Measurements from ENCODE around the gene ARHGAP10. TPM values are rescaled to one million over a fixed set of nuclear protein-coding genes. Genes with fewer than 3 reads are reported as not detected.

Gene ARHGAP10
- total RNA-seq, 2 experiments from 2014 or later = 3.6 to 3.8 TPM

- Mint-ChIP-seq H3K4me3 (no peak overlapping the region), H3K36me3 (ENCODE audit: low read depth) (no peaks in the 10 kb centered on the region), H3K4me1 (ENCODE audit: low read depth) (peaks cover 13% of the 10 kb centered on the region), H3K27ac (no peak overlapping the region), H3K9me3 (no peaks in the 10 kb centered on the region), H3K27me3 (ENCODE audit: low read depth) (no peaks in the 10 kb centered on the region)
- DNase-seq = no peak
- intact Hi-C loops (cut with micrococcal nuclease) = no loop called here
- CTCF ChIA-PET = no interaction called here
Observed at GRCh38 chr4:147836807-147837206, 104.9 kb downstream of the ARHGAP10 start.

- H3K27ac Mint-ChIP-seq = no peak overlapping the region
- DNase-seq = no peak
- H3K27me3 Mint-ChIP-seq (ENCODE audit: low read depth) = no peaks in the 10 kb centered on the region
- H3K36me3 Mint-ChIP-seq (ENCODE audit: low read depth) = no peaks in the 10 kb centered on the region
- H3K4me3 Mint-ChIP-seq = no peak overlapping the region
- intact Hi-C loops (cut with micrococcal nuclease) = no loop called here
- no peaks in the 10 kb centered on the region for H3K9me3 Mint-ChIP-seq
- CTCF ChIA-PET = no interaction called here
- peaks cover 13% of the 10 kb centered on the region for H3K4me1 Mint-ChIP-seq (ENCODE audit: low read depth)
Observed at GRCh38 chr4:147837435-147837834, 105.5 kb downstream of the ARHGAP10 start.

GRCh38 chr4:147837854-147838253, 106.0 kb downstream of the ARHGAP10 start:
- Mint-ChIP-seq H3K27ac (no peak overlapping the region), H3K27me3 (ENCODE audit: low read depth) (no peaks in the 10 kb centered on the region), H3K36me3 (ENCODE audit: low read depth) (no peaks in the 10 kb centered on the region), H3K9me3 (no peaks in the 10 kb centered on the region), H3K4me3 (no peak overlapping the region), H3K4me1 (ENCODE audit: low read depth) (peaks cover 13% of the 10 kb centered on the region)
- CTCF ChIA-PET = interaction anchor here (1.1 kb wide), 1 partner anchor 27 kb away, joined by 3 read pairs; no protein-coding TSS in a partner anchor
- intact Hi-C loops (cut with micrococcal nuclease) = no loop called here
- DNase-seq = no peak

- H3K4me1 Mint-ChIP-seq (ENCODE audit: low read depth) = peaks cover 5% of the 10 kb centered on the region
- no peaks in the 10 kb centered on the region for H3K36me3 Mint-ChIP-seq (ENCODE audit: low read depth)
- CTCF ChIA-PET = interaction anchor here (0.6 to 1.1 kb wide), 3 partner anchors 26 to 127 kb away, joined by 3 to 5 read pairs (median 3); no protein-coding TSS in a partner anchor
- no peak overlapping the region for H3K4me3 Mint-ChIP-seq
- no peaks in the 10 kb centered on the region for H3K27me3 Mint-ChIP-seq (ENCODE audit: low read depth)
- intact Hi-C loops (cut with micrococcal nuclease) = no loop called here
- DNase-seq = no peak
- no peaks in the 10 kb centered on the region for H3K9me3 Mint-ChIP-seq
- H3K27ac Mint-ChIP-seq = no peak overlapping the region
Observed at GRCh38 chr4:147839200-147839599, 107.3 kb downstream of the ARHGAP10 start.

GRCh38 chr4:147839663-147840062, 107.8 kb downstream of the ARHGAP10 start:
- no peaks in the 10 kb centered on the region for H3K9me3 Mint-ChIP-seq
- H3K27me3 Mint-ChIP-seq (ENCODE audit: low read depth) = no peaks in the 10 kb centered on the region
- CTCF ChIA-PET = interaction anchor here (0.6 to 1.1 kb wide), 2 partner anchors 27 to 128 kb away, joined by 3 to 5 read pairs; no protein-coding TSS in a partner anchor
- no peak for DNase-seq
- H3K27ac Mint-ChIP-seq = no peak overlapping the region
- H3K4me1 Mint-ChIP-seq (ENCODE audit: low read depth) = peaks cover 5% of the 10 kb centered on the region
- intact Hi-C loops (cut with micrococcal nuclease) = no loop called here
- H3K4me3 Mint-ChIP-seq = no peak overlapping the region
- no peaks in the 10 kb centered on the region for H3K36me3 Mint-ChIP-seq (ENCODE audit: low read depth)

- no peaks in the 10 kb centered on the region for H3K9me3 Mint-ChIP-seq
- H3K27me3 Mint-ChIP-seq (ENCODE audit: low read depth) = no peaks in the 10 kb centered on the region
- no peaks in the 10 kb centered on the region for H3K36me3 Mint-ChIP-seq (ENCODE audit: low read depth)
- no peak for DNase-seq
- CTCF ChIA-PET = interaction anchor here (0.6 to 1.9 kb wide), 3 partner anchors 26 to 207 kb away, joined by 3 to 6 read pairs (median 3); no protein-coding TSS in a partner anchor
- H3K4me1 Mint-ChIP-seq (ENCODE audit: low read depth) = peaks cover 5% of the 10 kb centered on the region
- intact Hi-C loops (cut with micrococcal nuclease) = no loop called here
- H3K27ac Mint-ChIP-seq = no peak overlapping the region
- H3K4me3 Mint-ChIP-seq = no peak overlapping the region
Observed at GRCh38 chr4:147840838-147841738, 109.2 kb downstream of the ARHGAP10 start.

GRCh38 chr4:147842573-147842972, 110.7 kb downstream of the ARHGAP10 start:
- H3K4me1 Mint-ChIP-seq (ENCODE audit: low read depth) = no peaks in the 10 kb centered on the region
- no peaks in the 10 kb centered on the region for H3K36me3 Mint-ChIP-seq (ENCODE audit: low read depth)
- H3K27ac Mint-ChIP-seq = no peak overlapping the region
- CTCF ChIA-PET = interaction anchor here (1.9 kb wide), 1 partner anchor 24 kb away, joined by 6 read pairs; no protein-coding TSS in a partner anchor
- intact Hi-C loops (cut with micrococcal nuclease) = no loop called here
- no peaks in the 10 kb centered on the region for H3K9me3 Mint-ChIP-seq
- H3K4me3 Mint-ChIP-seq = no peak overlapping the region
- no peaks in the 10 kb centered on the region for H3K27me3 Mint-ChIP-seq (ENCODE audit: low read depth)
- no peak for DNase-seq

GRCh38 chr4:147843162-147843561, 111.3 kb downstream of the ARHGAP10 start:
- Mint-ChIP-seq H3K4me3 (no peak overlapping the region), H3K4me1 (ENCODE audit: low read depth) (no peaks in the 10 kb centered on the region), H3K9me3 (no peaks in the 10 kb centered on the region), H3K36me3 (ENCODE audit: low read depth) (no peaks in the 10 kb centered on the region), H3K27me3 (ENCODE audit: low read depth) (no peaks in the 10 kb centered on the region), H3K27ac (no peak overlapping the region)
- peak; percentile 21 for DNase-seq
- CTCF ChIA-PET = interaction anchor here (0.7 to 1.9 kb wide), 2 partner anchors 24 to 134 kb away, joined by 3 to 6 read pairs; no protein-coding TSS in a partner anchor
- intact Hi-C loops (cut with micrococcal nuclease) = no loop called here

- no peaks in the 10 kb centered on the region for H3K27me3 Mint-ChIP-seq (ENCODE audit: low read depth)
- intact Hi-C loops (cut with micrococcal nuclease) = no loop called here
- CTCF ChIA-PET = interaction anchor here (1.6 kb wide), 1 partner anchor 22 kb away, joined by 10 read pairs; no protein-coding TSS in a partner anchor
- no peak overlapping the region for H3K27ac Mint-ChIP-seq
- no peak for DNase-seq
- H3K4me1 Mint-ChIP-seq (ENCODE audit: low read depth) = no peaks in the 10 kb centered on the region
- H3K9me3 Mint-ChIP-seq = no peaks in the 10 kb centered on the region
- peaks cover 2% of the 10 kb centered on the region for H3K36me3 Mint-ChIP-seq (ENCODE audit: low read depth)
- no peak overlapping the region for H3K4me3 Mint-ChIP-seq
Observed at GRCh38 chr4:147844781-147845180, 112.9 kb downstream of the ARHGAP10 start.

- H3K27me3 Mint-ChIP-seq (ENCODE audit: low read depth) = no peaks in the 10 kb centered on the region
- intact Hi-C loops (cut with micrococcal nuclease) = no loop called here
- no peak overlapping the region for H3K4me3 Mint-ChIP-seq
Observed at GRCh38 chr4:147846318-147847155, 114.6 kb downstream of the ARHGAP10 start.

GRCh38 chr4:147847751-147848590, 116.1 kb downstream of the ARHGAP10 start:
- H3K36me3 Mint-ChIP-seq (ENCODE audit: low read depth) = peaks cover 5% of the 10 kb centered on the region
- DNase-seq = no peak
- H3K4me3 Mint-ChIP-seq = no peak overlapping the region
- no peaks in the 10 kb centered on the region for H3K9me3 Mint-ChIP-seq
- H3K27ac Mint-ChIP-seq = no peak overlapping the region
- no peaks in the 10 kb centered on the region for H3K27me3 Mint-ChIP-seq (ENCODE audit: low read depth)
- CTCF ChIA-PET = interaction anchor here (0.5 to 2.3 kb wide), 3 partner anchors 19 to 97 kb away, joined by 4 to 7 read pairs (median 6); no protein-coding TSS in a partner anchor
- no peaks in the 10 kb centered on the region for H3K4me1 Mint-ChIP-seq (ENCODE audit: low read depth)
- intact Hi-C loops (cut with micrococcal nuclease) = no loop called here

More at GRCh38 chr4:147846318-147847155, 114.6 kb downstream of the ARHGAP10 start:
- CTCF ChIA-PET = interaction anchor here (0.6 to 1.6 kb wide), 3 partner anchors 20 to 127 kb away, joined by 3 to 10 read pairs (median 6); no protein-coding TSS in a partner anchor
- Mint-ChIP-seq H3K36me3 (ENCODE audit: low read depth) (peaks cover 5% of the 10 kb centered on the region), H3K9me3 (no peaks in the 10 kb centered on the region), H3K4me1 (ENCODE audit: low read depth) (no peaks in the 10 kb centered on the region), H3K27ac (no peak overlapping the region)
- DNase-seq = peak; percentile 11
